Activated CD4-positive, alpha-beta T cell treated with anti-CD3 and anti-CD28 coated beads for 36 hours (primary cell): ENCODE data around the gene NPRL2. TPM values are rescaled to one million over a fixed set of nuclear protein-coding genes. Genes with fewer than 3 reads are reported as not detected.

Experiments
- ATAC-seq: fragments of 200-7000 bp; cut with Tn5 transposase; one replicate; pipeline ENCODE4 v1.10.0; 2021; ENCODE audit warnings: mild to moderate bottlenecking, moderate library complexity
- CTCF ChIA-PET: fragments of 350-600 bp; sonication (Branson Sonifier 250); formaldehyde crosslinking; loops from one replicate; lab custom pipeline; 2021; ENCODE audit warnings: antibody characterized with exemption; lab: Charles Lee
- POLR2A ChIA-PET: fragments of 350-600 bp; sonication (Branson Sonifier 250); formaldehyde crosslinking; loops from one replicate; lab custom pipeline; 2021; ENCODE audit warnings: antibody characterized with exemption, inconsistent platforms; lab: Charles Lee
- DNase-seq: peaks from one replicate; pipeline ENCODE4 v3.0.0-alpha.2; 2020
- H3K27ac Mint-ChIP-seq: one replicate; pipeline ENCODE4 v1.8.0; 2021; ENCODE audit warnings: mixed read lengths
- H3K27me3 Mint-ChIP-seq: one replicate; pipeline ENCODE4 v1.8.0; 2021; ENCODE audit warnings: mixed read lengths
- H3K36me3 Mint-ChIP-seq: one replicate; pipeline ENCODE4 v1.8.0; 2021; ENCODE audit warnings: low read depth, mixed read lengths
- H3K4me1 Mint-ChIP-seq: one replicate; pipeline ENCODE4 v1.8.0; 2021; ENCODE audit warnings: mixed read lengths
- H3K4me3 Mint-ChIP-seq: one replicate; pipeline ENCODE4 v1.8.0; 2021; ENCODE audit warnings: mild to moderate bottlenecking, moderate library complexity, mixed read lengths
- H3K9me3 Mint-ChIP-seq: one replicate; pipeline ENCODE4 v1.8.0; 2021; ENCODE audit warnings: low read depth, mixed read lengths
- intact Hi-C, 2 experiments: fragments of 100-400 bp; cut with DNase I in 1 of 2; cut with micrococcal nuclease in 1 of 2; formaldehyde crosslinking; loops; one replicate each; pipeline versions ENCODE4 v1.14.2 to v1.15.1; 2022 to 2024; cut with DNase I, micrococcal nuclease
- total RNA-seq, 2 experiments: library from RNA; stranded (reverse); gene quantifications; one replicate each; pipeline ENCODE4 v1.2.3, GENCODE V29; 2021

Gene NPRL2
- total RNA-seq, 2 experiments from 2014 or later = 42.5 to 43.0 TPM

GRCh38 chr3:50383750-50384149, 33.2 kb upstream of the NPRL2 start:
- POLR2A ChIA-PET = no interaction called here
- CTCF ChIA-PET = no interaction called here

GRCh38 chr3:50382722-50383121, 32.1 kb upstream of the NPRL2 start:
- no peak overlapping the region for H3K27ac Mint-ChIP-seq
- DNase-seq (no peak), ATAC-seq (no peak)
- ChIA-PET CTCF (interaction anchor here (0.5 kb wide), 1 partner anchor 1574 kb away, joined by 4 read pairs; no protein-coding TSS in a partner anchor), POLR2A (no interaction called here)
- intact Hi-C loops = no loop called here
- H3K4me1 Mint-ChIP-seq = no peaks in the 10 kb centered on the region
- no peaks in the 10 kb centered on the region for H3K36me3 Mint-ChIP-seq
- no peaks in the 10 kb centered on the region for H3K27me3 Mint-ChIP-seq
- H3K4me3 Mint-ChIP-seq = no peak overlapping the region
- no peaks in the 10 kb centered on the region for H3K9me3 Mint-ChIP-seq

More at GRCh38 chr3:50383750-50384149, 33.2 kb upstream of the NPRL2 start:
- no peak for ATAC-seq
- no peak for DNase-seq
- intact Hi-C loops = no loop called here
- no peak overlapping the region for H3K27ac Mint-ChIP-seq
- no peaks in the 10 kb centered on the region for H3K27me3 Mint-ChIP-seq
- no peaks in the 10 kb centered on the region for H3K36me3 Mint-ChIP-seq
- H3K4me3 Mint-ChIP-seq = no peak overlapping the region
- H3K4me1 Mint-ChIP-seq = no peaks in the 10 kb centered on the region
- no peaks in the 10 kb centered on the region for H3K9me3 Mint-ChIP-seq

GRCh38 chr3:50381383-50381782, 30.8 kb upstream of the NPRL2 start:
- H3K9me3 Mint-ChIP-seq = no peaks in the 10 kb centered on the region
- intact Hi-C loops = no loop called here
- no peak overlapping the region for H3K27ac Mint-ChIP-seq
- H3K4me3 Mint-ChIP-seq = no peak overlapping the region
- ATAC-seq (no peak), DNase-seq (no peak)
- H3K27me3 Mint-ChIP-seq = no peaks in the 10 kb centered on the region
- POLR2A ChIA-PET = no interaction called here
- H3K36me3 Mint-ChIP-seq = no peaks in the 10 kb centered on the region
- H3K4me1 Mint-ChIP-seq = no peaks in the 10 kb centered on the region
- CTCF ChIA-PET = interaction anchor here (0.6 kb wide), 1 partner anchor 490 kb away, joined by 3 read pairs; no protein-coding TSS in a partner anchor

GRCh38 chr3:50380405-50381085, 30.0 kb upstream of the NPRL2 start:
- H3K27me3 Mint-ChIP-seq = no peaks in the 10 kb centered on the region
- H3K36me3 Mint-ChIP-seq = no peaks in the 10 kb centered on the region
- H3K4me3 Mint-ChIP-seq = no peak overlapping the region
- intact Hi-C loops = no loop called here
- ATAC-seq (no peak), DNase-seq (no peak)
- no peaks in the 10 kb centered on the region for H3K4me1 Mint-ChIP-seq
- no peaks in the 10 kb centered on the region for H3K9me3 Mint-ChIP-seq
- ChIA-PET CTCF (no interaction called here), POLR2A (interaction anchor here (0.6 kb wide), 1 partner anchor 36 kb away, joined by 3 read pairs; no protein-coding TSS in a partner anchor)
- H3K27ac Mint-ChIP-seq = no peak overlapping the region

GRCh38 chr3:50378757-50379156, 28.2 kb upstream of the NPRL2 start:
- no peaks in the 10 kb centered on the region for H3K9me3 Mint-ChIP-seq
- intact Hi-C loops = no loop called here
- H3K27me3 Mint-ChIP-seq = no peaks in the 10 kb centered on the region
- H3K27ac Mint-ChIP-seq = no peak overlapping the region
- no peaks in the 10 kb centered on the region for H3K36me3 Mint-ChIP-seq
- ATAC-seq = no peak
- DNase-seq = no peak
- CTCF ChIA-PET = no interaction called here
- no peaks in the 10 kb centered on the region for H3K4me1 Mint-ChIP-seq
- POLR2A ChIA-PET = no interaction called here
- no peak overlapping the region for H3K4me3 Mint-ChIP-seq

- ATAC-seq (no peak), DNase-seq (no peak)
- Mint-ChIP-seq H3K4me3 (no peak overlapping the region), H3K36me3 (no peaks in the 10 kb centered on the region), H3K27ac (no peak overlapping the region), H3K27me3 (no peaks in the 10 kb centered on the region), H3K9me3 (no peaks in the 10 kb centered on the region), H3K4me1 (peaks cover 4% of the 10 kb centered on the region)
- CTCF ChIA-PET = no interaction called here
- intact Hi-C loops = no loop called here
- POLR2A ChIA-PET = no interaction called here
Measured at GRCh38 chr3:50378024-50378423, 27.4 kb upstream of the NPRL2 start.

- Mint-ChIP-seq H3K4me3 (no peak overlapping the region), H3K36me3 (no peaks in the 10 kb centered on the region), H3K9me3 (no peaks in the 10 kb centered on the region), H3K27me3 (no peaks in the 10 kb centered on the region), H3K4me1 (peaks cover 8% of the 10 kb centered on the region), H3K27ac (no peak overlapping the region)
- intact Hi-C loops = no loop called here
- POLR2A ChIA-PET = no interaction called here
- ATAC-seq (peak; percentile 26), DNase-seq (no peak)
- CTCF ChIA-PET = no interaction called here
Measured at GRCh38 chr3:50375258-50375931, 24.8 kb upstream of the NPRL2 start.

GRCh38 chr3:50374363-50375257, 24.0 kb upstream of the NPRL2 start:
- ATAC-seq = no peak
- POLR2A ChIA-PET = no interaction called here

GRCh38 chr3:50373146-50374051, 22.8 kb upstream of the NPRL2 start:
- no peaks in the 10 kb centered on the region for H3K9me3 Mint-ChIP-seq
- intact Hi-C loops = no loop called here
- H3K27ac Mint-ChIP-seq = no peak overlapping the region
- H3K4me3 Mint-ChIP-seq = no peak overlapping the region
- H3K27me3 Mint-ChIP-seq = no peaks in the 10 kb centered on the region
- ChIA-PET CTCF (no interaction called here), POLR2A (no interaction called here)
- no peaks in the 10 kb centered on the region for H3K36me3 Mint-ChIP-seq
- DNase-seq = no peak
- H3K4me1 Mint-ChIP-seq = peaks cover 8% of the 10 kb centered on the region
- ATAC-seq = no peak

More at GRCh38 chr3:50374363-50375257, 24.0 kb upstream of the NPRL2 start:
- H3K4me3 Mint-ChIP-seq = no peak overlapping the region
- H3K27me3 Mint-ChIP-seq = no peaks in the 10 kb centered on the region
- H3K36me3 Mint-ChIP-seq = no peaks in the 10 kb centered on the region
- DNase-seq = no peak
- intact Hi-C loops = no loop called here
- peaks cover 8% of the 10 kb centered on the region for H3K4me1 Mint-ChIP-seq
- H3K9me3 Mint-ChIP-seq = no peaks in the 10 kb centered on the region
- CTCF ChIA-PET = no interaction called here
- H3K27ac Mint-ChIP-seq = no peak overlapping the region

GRCh38 chr3:50372349-50372748, 21.8 kb upstream of the NPRL2 start:
- Mint-ChIP-seq H3K4me3 (no peak overlapping the region), H3K36me3 (no peaks in the 10 kb centered on the region), H3K9me3 (no peaks in the 10 kb centered on the region), H3K4me1 (peaks cover 8% of the 10 kb centered on the region), H3K27ac (no peak overlapping the region), H3K27me3 (no peaks in the 10 kb centered on the region)
- DNase-seq (no peak), ATAC-seq (peak; percentile 14)
- CTCF ChIA-PET = no interaction called here
- POLR2A ChIA-PET = no interaction called here
- intact Hi-C loops = no loop called here
